Breast epithelium (tissue), 3 donors: ENCODE results near the gene ARHGEF4.

ENCODE experiments used
- CTCF ChIP-seq, 3 donors: fragments of 450-650 bp; IDR thresholded peaks; one replicate each; pipeline ENCODE4 v1.5.1; 2016 to 2017; ENCODE audit warnings: antibody characterized with exemption in 3 of 3, mild to moderate bottlenecking in 3 of 3, moderate library complexity in 3 of 3
- POLR2A ChIP-seq: fragments of 450-650 bp; IDR thresholded peaks from one replicate; pipeline ENCODE4 v1.6.1; 2016; ENCODE audit warnings: antibody characterized with exemption, mild to moderate bottlenecking, moderate library complexity
- POLR2AphosphoS5 ChIP-seq, 3 donors: sonication (generic); formaldehyde crosslinking; IDR thresholded peaks; one replicate each; pipeline ENCODE4 v1.6.1; 2017; ENCODE audit warnings: antibody characterized with exemption in 3 of 3

- TF ChIP-seq POLR2A (no peak), CTCF (IDR thresholded peaks at IDR 0.05) (no peak), POLR2AphosphoS5 (IDR thresholded peaks at IDR 0.05) (no peak)
These were observed 6.1 kb downstream of the ARHGEF4 start for GRCh38 chr2:130842770-130843169.
